ENCODE measurements around the gene TMEM205.

TMEM205 gene

DNA sequence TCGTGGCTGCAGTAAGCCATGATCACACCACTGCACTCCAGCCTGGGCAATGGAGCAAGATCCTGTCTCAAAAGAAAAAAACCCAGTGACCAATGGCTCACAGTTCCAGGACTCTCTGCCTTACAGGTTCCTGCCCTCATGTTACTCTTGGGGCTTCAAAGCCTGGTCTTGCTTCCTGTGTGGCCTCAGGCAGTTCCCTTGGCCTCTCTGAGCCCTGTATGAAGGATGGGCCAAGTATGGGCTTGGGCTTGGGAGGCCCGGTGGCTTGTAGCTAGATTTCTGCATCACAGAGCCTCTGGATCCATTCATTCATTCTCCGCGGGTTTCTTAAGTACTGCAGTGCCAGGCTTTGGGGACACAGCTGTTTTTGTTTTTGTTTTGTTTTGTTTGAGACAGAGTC lies 50.9 kb downstream of the TMEM205 start:
- H3K27ac ChIP-seq (ENCODE audit: insufficient read depth in 1 of 2, low read depth in 1 of 2, low read length in 2 of 2, poor library complexity in 1 of 2, severe bottlenecking in 2 of 2) = no peak overlapping the region
- ChIA-PET CTCF (interaction anchor here (0.9 to 2.2 kb wide), 8 partner anchors 16 to 82 kb away, joined by 3 to 10 read pairs (median 4); partner anchors contain the start of genes CCDC159, RAB3D and TMEM205), POLR2A (interaction anchor here (0.8 to 1.3 kb wide), 2 partner anchors 25 to 30 kb away, joined by 3 to 5 read pairs; no protein-coding TSS in a partner anchor)
- no peaks in the 10 kb centered on the region for H3K36me3 ChIP-seq (ENCODE audit: control insufficient read depth in 4 of 4, insufficient read depth in 4 of 4, low read length in 3 of 4)
- WGBS (ENCODE audit: insufficient coverage) = 100% methylated on average over 1 of the region's 4 CpGs
- DNase-seq = no peak
- H3K9me3 ChIP-seq (ENCODE audit: control extremely low read depth in 1 of 5, control insufficient read depth in 4 of 5, insufficient read depth in 2 of 5, low read depth in 1 of 5, low read length in 4 of 5) = peaks cover 0 to 1% (median 0%) of the 10 kb centered on the region in 5 experiments
- no peak overlapping the region for H3K4me3 ChIP-seq (ENCODE audit: control insufficient read depth in 1 of 7, extremely low read depth in 1 of 7, insufficient read depth in 4 of 7, low read depth in 2 of 7, low read length in 6 of 7)
- H3K27me3 ChIP-seq (replicated peaks in 2 of 5; ENCODE audit: control insufficient read depth in 4 of 5, insufficient read depth in 5 of 5, low read length in 4 of 5) = peaks cover 0 to 4% (median 0%) of the 10 kb centered on the region in 5 experiments
- peaks cover 4 to 26% (median 24%) of the 10 kb centered on the region in 4 experiments for H3K4me1 ChIP-seq (ENCODE audit: control extremely low read depth in 1 of 4, control insufficient read depth in 4 of 4, insufficient read depth in 4 of 4, low read length in 3 of 4)

DNA sequence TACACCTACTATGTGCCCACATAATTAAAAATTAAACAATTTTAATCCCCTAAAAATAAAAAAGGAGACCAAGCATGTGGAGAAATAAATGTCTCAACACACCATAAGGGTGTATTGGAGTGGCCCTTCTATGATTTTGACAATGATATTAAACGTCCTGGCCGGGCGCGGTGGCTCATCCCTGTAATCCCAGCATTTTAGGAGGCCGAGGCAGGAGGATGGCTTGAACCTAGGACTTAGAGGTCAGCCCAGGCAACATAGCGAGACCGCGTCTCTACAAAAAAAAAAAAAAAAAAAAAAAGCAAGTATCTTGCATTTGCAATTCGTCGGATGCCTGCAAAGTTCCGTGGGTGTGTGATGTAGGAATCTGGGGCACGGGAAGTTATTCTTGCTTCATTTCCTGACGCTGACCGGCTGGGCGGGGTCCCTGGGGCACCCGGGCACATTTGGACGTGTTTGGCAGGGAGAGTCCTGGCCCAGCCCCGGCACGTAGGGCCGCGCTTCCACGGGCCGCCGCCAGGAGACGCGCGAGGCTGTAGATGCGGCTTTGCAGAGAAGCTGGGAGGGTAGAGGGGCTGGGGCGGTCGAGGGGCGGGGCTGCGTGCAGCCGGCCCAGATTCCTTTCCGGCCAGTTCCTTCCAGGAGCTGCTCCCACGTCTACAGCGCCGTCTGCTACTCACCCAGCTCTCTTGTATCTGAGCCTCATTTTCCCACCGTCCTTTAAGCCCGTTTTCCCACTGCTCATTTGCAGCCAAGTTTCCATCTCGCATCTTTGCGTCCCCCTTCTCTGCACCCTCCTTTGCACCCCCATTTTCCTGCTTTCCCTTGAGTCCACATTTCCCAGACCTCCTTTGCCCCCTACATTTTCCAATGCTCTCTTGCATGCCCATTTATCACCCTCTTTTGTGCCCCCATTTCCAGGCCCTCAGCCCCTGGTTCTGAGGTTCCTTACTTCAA lies 52.4 kb downstream of the TMEM205 start:
- 4% methylated on average over 35 of the region's 41 CpGs for WGBS (ENCODE audit: insufficient coverage)
- Histone ChIP-seq H3K9me3 (ENCODE audit: control extremely low read depth in 1 of 5, control insufficient read depth in 4 of 5, insufficient read depth in 2 of 5, low read depth in 1 of 5, low read length in 4 of 5) (no peaks in the 10 kb centered on the region), H3K27ac (ENCODE audit: insufficient read depth in 1 of 2, low read depth in 1 of 2, low read length in 2 of 2, poor library complexity in 1 of 2, severe bottlenecking in 2 of 2) (no peak overlapping the region), H3K27me3 (replicated peaks in 2 of 5; ENCODE audit: control insufficient read depth in 4 of 5, insufficient read depth in 5 of 5, low read length in 4 of 5) (peaks cover 0 to 4% (median 0%) of the 10 kb centered on the region in 5 experiments), H3K4me3 (ENCODE audit: control insufficient read depth in 1 of 7, extremely low read depth in 1 of 7, insufficient read depth in 4 of 7, low read depth in 2 of 7, low read length in 6 of 7) (peak overlapping the region in 5 of 7 experiments; percentile 3 to 76 (median 53)), H3K4me1 (ENCODE audit: control extremely low read depth in 1 of 4, control insufficient read depth in 4 of 4, insufficient read depth in 4 of 4, low read length in 3 of 4) (peaks cover 2 to 23% (median 22%) of the 10 kb centered on the region in 4 experiments), H3K36me3 (ENCODE audit: control insufficient read depth in 4 of 4, insufficient read depth in 4 of 4, low read length in 3 of 4) (no peaks in the 10 kb centered on the region)
- DNase-seq = peak; percentile 89 to 91 (median 90)
- ChIA-PET CTCF (interaction anchor here (0.6 to 1.5 kb wide), 18 partner anchors 11 to 189 kb away, joined by 3 to 8 read pairs (median 3); partner anchors contain the start of genes CCDC159, SWSAP1 and TMEM205), POLR2A (interaction anchor here (0.7 to 0.8 kb wide), 2 partner anchors 9 to 28 kb away, joined by 5 to 10 read pairs; no protein-coding TSS in a partner anchor)

Measured in common myeloid progenitor, CD34-positive (primary cell).